Neural progenitor cell (in vitro differentiated cells): ENCODE measurements around the gene CLIC5. TPM values are rescaled to one million over a fixed set of nuclear protein-coding genes. Genes with fewer than 3 reads are reported as not detected.

Experiments
- DNase-seq: peaks from one replicate; pipeline ENCODE4 v3.0.0-alpha.2; 2016; ENCODE audit warnings: low spot score
- H2AFZ ChIP-seq: fragments of 200-600 bp; sonication (generic); replicated peaks from 2 replicates; pipeline ENCODE4 v1.6.1; 2016; ENCODE audit warnings: antibody characterized with exemption
- H3F3A ChIP-seq: fragments of 200-600 bp; sonication (generic); 2 replicates; pipeline ENCODE4 v1.6.1; 2016; ENCODE audit warnings: antibody characterized with exemption, low read depth
- H3K27ac ChIP-seq: fragments of 200-600 bp; sonication (generic); 2 replicates; pipeline ENCODE4 v1.5.1; 2016; ENCODE audit warnings: mild to moderate bottlenecking
- H3K27me3 ChIP-seq: fragments of 200-600 bp; sonication (generic); 2 replicates; pipeline ENCODE4 v1.6.1; 2016; ENCODE audit warnings: mild to moderate bottlenecking, moderate library complexity
- H3K36me3 ChIP-seq: fragments of 200-600 bp; sonication (generic); 2 replicates; pipeline ENCODE4 v1.5.1; 2016
- H3K4me1 ChIP-seq: fragments of 200-600 bp; sonication (generic); 2 replicates; pipeline ENCODE4 v1.6.1; 2016; ENCODE audit warnings: mixed run types
- H3K4me2 ChIP-seq: fragments of 200-600 bp; sonication (generic); 2 replicates; pipeline ENCODE4 v1.6.1; 2016
- H3K4me3 ChIP-seq: fragments of 200-600 bp; sonication (generic); 2 replicates; pipeline ENCODE4 v1.5.1; 2016
- H3K79me2 ChIP-seq: fragments of 200-600 bp; sonication (generic); 2 replicates; pipeline ENCODE4 v1.6.1; 2016; ENCODE audit warnings: low read depth
- H3K9ac ChIP-seq: fragments of 200-600 bp; sonication (generic); 2 replicates; pipeline ENCODE4 v1.6.1; 2016
- H3K9me3 ChIP-seq: fragments of 200-600 bp; sonication (generic); 2 replicates; pipeline ENCODE4 v1.5.1; 2016; ENCODE audit warnings: low read depth
- H4K20me1 ChIP-seq: fragments of 200-600 bp; sonication (generic); 2 replicates; pipeline ENCODE4 v1.6.1; 2016; ENCODE audit warnings: low read depth
- H3K27ac Mint-ChIP-seq: 3 replicates; pipeline ENCODE4 v1.8.0; 2021; ENCODE audit warnings: mixed read lengths
- H3K27me3 Mint-ChIP-seq: 2 replicates; pipeline ENCODE4 v1.8.0; 2022; ENCODE audit warnings: low read depth, mild to moderate bottlenecking, inconsistent platforms, moderate library complexity, mixed read lengths; ENCODE audit not compliant: insufficient read depth
- H3K36me3 Mint-ChIP-seq: 3 replicates; pipeline ENCODE4 v1.8.0; 2021; ENCODE audit warnings: mixed read lengths
- H3K4me1 Mint-ChIP-seq: 3 replicates; pipeline ENCODE4 v1.8.0; 2021; ENCODE audit warnings: mixed read lengths
- H3K4me3 Mint-ChIP-seq: 3 replicates; pipeline ENCODE4 v1.8.0; 2021; ENCODE audit warnings: mild to moderate bottlenecking, moderate library complexity, mixed read lengths
- H3K9me3 Mint-ChIP-seq: 3 replicates; pipeline ENCODE4 v1.8.0; 2020; ENCODE audit warnings: mixed read lengths
- EZH2 ChIP-seq: fragments of 200-600 bp; sonication (generic); IDR thresholded peaks from 2 replicates; pipeline ENCODE4 v1.6.1; 2017; ENCODE audit warnings: antibody characterized with exemption, mild to moderate bottlenecking, moderate library complexity
- EZH2phosphoT487 ChIP-seq: fragments of 200-600 bp; sonication (generic); IDR thresholded peaks from 2 replicates; pipeline ENCODE4 v1.6.1; 2017; ENCODE audit warnings: antibody characterized with exemption
- total RNA-seq: library from RNA; depleted of rRNA; stranded (reverse); fragments of >200 nt; gene quantifications from 2 replicates; pipeline ENCODE4 v1.2.3, GENCODE V29; 2015; ENCODE audit warnings: low replicate concordance
- TF ChIP-seq, protein P1 (sequence below): fragments of 200-600 bp; sonication (generic); IDR thresholded peaks from 2 replicates; pipeline ENCODE4 v1.5.1; 2017; ENCODE audit warnings: antibody characterized with exemption, mild to moderate bottlenecking

Gene CLIC5
- total RNA-seq, 1 donor from 2014 or later: not detected

DNA sequence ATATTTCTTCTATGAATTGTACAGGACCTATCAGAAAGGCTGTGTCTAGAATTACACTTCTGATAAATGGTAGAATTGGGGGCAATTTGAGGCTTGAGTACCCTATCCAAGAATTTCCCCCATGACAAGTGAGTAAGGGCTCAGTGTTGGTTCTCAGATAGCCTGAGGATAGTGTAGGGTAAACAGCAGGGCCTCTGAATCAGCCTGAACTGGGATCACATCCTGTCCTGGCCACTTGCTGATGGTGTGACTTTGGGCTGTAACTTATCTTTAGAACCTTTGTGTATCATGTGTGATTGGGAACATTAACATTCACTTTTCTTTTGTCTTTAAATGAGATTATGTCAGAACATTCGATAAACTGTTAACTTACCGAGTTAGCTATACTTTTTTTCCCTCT is 151.0 kb downstream of the CLIC5 start:
- H3K4me3 ChIP-seq: no peak overlapping the region
- H3K79me2 ChIP-seq: no peaks in the 10 kb centered on the region
- H3K9me3 ChIP-seq: no peaks in the 10 kb centered on the region
- H3K27ac ChIP-seq: no peak overlapping the region
- no peaks in the 10 kb centered on the region for H4K20me1 ChIP-seq
- no peaks in the 10 kb centered on the region for H3K27me3 ChIP-seq
- TF ChIP-seq, protein P1, sequence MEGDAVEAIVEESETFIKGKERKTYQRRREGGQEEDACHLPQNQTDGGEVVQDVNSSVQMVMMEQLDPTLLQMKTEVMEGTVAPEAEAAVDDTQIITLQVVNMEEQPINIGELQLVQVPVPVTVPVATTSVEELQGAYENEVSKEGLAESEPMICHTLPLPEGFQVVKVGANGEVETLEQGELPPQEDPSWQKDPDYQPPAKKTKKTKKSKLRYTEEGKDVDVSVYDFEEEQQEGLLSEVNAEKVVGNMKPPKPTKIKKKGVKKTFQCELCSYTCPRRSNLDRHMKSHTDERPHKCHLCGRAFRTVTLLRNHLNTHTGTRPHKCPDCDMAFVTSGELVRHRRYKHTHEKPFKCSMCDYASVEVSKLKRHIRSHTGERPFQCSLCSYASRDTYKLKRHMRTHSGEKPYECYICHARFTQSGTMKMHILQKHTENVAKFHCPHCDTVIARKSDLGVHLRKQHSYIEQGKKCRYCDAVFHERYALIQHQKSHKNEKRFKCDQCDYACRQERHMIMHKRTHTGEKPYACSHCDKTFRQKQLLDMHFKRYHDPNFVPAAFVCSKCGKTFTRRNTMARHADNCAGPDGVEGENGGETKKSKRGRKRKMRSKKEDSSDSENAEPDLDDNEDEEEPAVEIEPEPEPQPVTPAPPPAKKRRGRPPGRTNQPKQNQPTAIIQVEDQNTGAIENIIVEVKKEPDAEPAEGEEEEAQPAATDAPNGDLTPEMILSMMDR: no peak
- no peak for TF ChIP-seq EZH2phosphoT487
- no peak for TF ChIP-seq EZH2
- no peaks in the 10 kb centered on the region for H3K36me3 Mint-ChIP-seq
- no peaks in the 10 kb centered on the region for H3K27me3 Mint-ChIP-seq
- no peak for DNase-seq
- H3F3A ChIP-seq: no peaks in the 10 kb centered on the region
- no peaks in the 10 kb centered on the region for H3K9me3 Mint-ChIP-seq
- no peak overlapping the region for H3K4me3 Mint-ChIP-seq
- H2AFZ ChIP-seq: no peak overlapping the region
- no peaks in the 10 kb centered on the region for H3K4me1 Mint-ChIP-seq
- H3K4me1 ChIP-seq: no peaks in the 10 kb centered on the region
- no peaks in the 10 kb centered on the region for H3K36me3 ChIP-seq
- H3K4me2 ChIP-seq: no peak overlapping the region
- H3K9ac ChIP-seq: no peak overlapping the region
- no peak overlapping the region for H3K27ac Mint-ChIP-seq

DNA sequence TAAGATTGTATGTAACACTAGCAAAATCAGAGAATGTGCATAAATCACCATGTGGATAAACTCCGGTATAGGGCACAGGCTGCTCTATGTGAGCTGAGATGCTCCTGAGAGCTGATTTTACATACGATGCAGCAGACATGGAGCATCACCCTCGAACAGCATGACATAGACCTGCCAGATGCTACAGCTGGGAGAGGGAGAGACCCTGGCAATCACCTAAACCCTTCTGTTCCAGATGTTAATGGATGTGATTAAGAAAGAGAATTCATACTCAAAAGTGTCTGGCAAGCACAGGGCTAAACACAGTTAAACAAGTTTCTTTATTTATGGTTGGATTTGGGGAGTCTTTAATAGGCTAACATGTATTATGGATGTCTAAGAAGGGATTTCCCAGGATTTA is 157.0 kb downstream of the CLIC5 start:
- Histone ChIP-seq H2AFZ (no peak overlapping the region), H3K27me3 (no peaks in the 10 kb centered on the region), H3K79me2 (no peaks in the 10 kb centered on the region), H3K36me3 (no peaks in the 10 kb centered on the region), H4K20me1 (no peaks in the 10 kb centered on the region), H3K27ac (no peak overlapping the region), H3K4me1 (no peaks in the 10 kb centered on the region), H3K4me3 (no peak overlapping the region), H3K9ac (no peak overlapping the region), H3K4me2 (no peak overlapping the region), H3F3A (no peaks in the 10 kb centered on the region), H3K9me3 (no peaks in the 10 kb centered on the region)
- DNase-seq: no peak
- Mint-ChIP-seq H3K4me1 (no peaks in the 10 kb centered on the region), H3K27ac (no peak overlapping the region), H3K27me3 (no peaks in the 10 kb centered on the region), H3K9me3 (no peaks in the 10 kb centered on the region), H3K36me3 (no peaks in the 10 kb centered on the region), H3K4me3 (no peak overlapping the region)
- TF ChIP-seq EZH2phosphoT487 (no peak), EZH2 (no peak)
- TF ChIP-seq, protein P1: no peak

DNA sequence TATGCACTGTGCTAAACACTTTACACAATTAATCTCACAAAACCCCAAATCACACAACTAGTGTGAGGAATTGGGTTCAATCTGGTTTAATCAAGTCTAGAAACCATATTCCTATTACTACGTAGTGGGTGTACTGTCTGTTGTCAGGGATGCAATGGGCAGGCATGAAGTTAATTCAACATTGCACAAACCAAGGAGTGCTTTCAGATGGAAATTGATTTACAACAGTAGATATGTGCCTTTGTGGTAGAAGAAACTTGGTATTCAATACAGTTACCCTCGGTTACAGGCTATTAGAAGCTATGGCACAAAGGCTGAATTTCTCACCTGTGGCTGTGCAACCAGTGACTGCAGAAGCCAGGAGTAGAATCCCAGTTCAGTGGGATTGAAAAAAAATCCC is 157.8 kb downstream of the CLIC5 start:
- Histone ChIP-seq H3K4me1 (no peaks in the 10 kb centered on the region), H3K4me2 (no peak overlapping the region), H3K9ac (no peak overlapping the region), H3K27ac (no peak overlapping the region), H4K20me1 (no peaks in the 10 kb centered on the region), H3K27me3 (no peaks in the 10 kb centered on the region), H3K9me3 (no peaks in the 10 kb centered on the region), H2AFZ (no peak overlapping the region), H3K4me3 (no peak overlapping the region), H3K36me3 (no peaks in the 10 kb centered on the region), H3F3A (no peaks in the 10 kb centered on the region), H3K79me2 (no peaks in the 10 kb centered on the region)
- Mint-ChIP-seq H3K4me1 (no peaks in the 10 kb centered on the region), H3K4me3 (no peak overlapping the region), H3K36me3 (no peaks in the 10 kb centered on the region), H3K9me3 (no peaks in the 10 kb centered on the region), H3K27ac (no peak overlapping the region), H3K27me3 (no peaks in the 10 kb centered on the region)
- TF ChIP-seq, protein P1: no peak
- TF ChIP-seq EZH2 (no peak), EZH2phosphoT487 (no peak)
- DNase-seq: no peak
